HL-60 (cell line): ENCODE data around the gene MED13L.

Experiments
- DNase-seq, 2 experiments: peaks; one replicate each; pipeline ENCODE4 v3.0.0-alpha.2; 2010 to 2020; ENCODE audit warnings: low read depth in 1 of 2, low spot score in 1 of 2
- H3K27ac ChIP-seq: fragments of 250-450 bp; sonication (Bioruptor Pico); replicated peaks from 2 replicates; pipeline ENCODE4 v1.5.1; 2020; ENCODE audit warnings: mild to moderate bottlenecking, moderate library complexity
- H3K27me3 ChIP-seq: fragments of 250-450 bp; sonication (Bioruptor Pico); 2 replicates; pipeline ENCODE4 v1.5.1; 2021; ENCODE audit warnings: mild to moderate bottlenecking, moderate library complexity; ENCODE audit not compliant: insufficient read depth, poor library complexity, severe bottlenecking
- H3K4me3 ChIP-seq: replicated peaks from 2 replicates; pipeline ENCODE4 v1.5.1; 2011; ENCODE audit warnings: mild to moderate bottlenecking, control low read depth, low read length; ENCODE audit not compliant: insufficient read depth
- CTCF ChIP-seq: IDR thresholded peaks from one replicate; pipeline ENCODE4 v1.5.1; 2011; ENCODE audit warnings: low read length, control low read depth, inconsistent platforms; ENCODE audit not compliant: insufficient read depth
- GABPA ChIP-seq: IDR thresholded peaks from 2 replicates; pipeline ENCODE4 v1.6.1; 2012; ENCODE audit warnings: low read depth
- POLR2AphosphoS5 ChIP-seq: IDR thresholded peaks from 2 replicates; pipeline ENCODE4 v1.6.1; 2012; ENCODE audit warnings: low read depth
- REST ChIP-seq: IDR thresholded peaks from 2 replicates; pipeline ENCODE4 v1.6.1; 2012; ENCODE audit warnings: low read depth; ENCODE audit not compliant: insufficient replicate concordance
- SPI1 ChIP-seq: IDR thresholded peaks from 2 replicates; pipeline ENCODE4 v1.6.1; 2012; ENCODE audit warnings: low read depth, mild to moderate bottlenecking, borderline replicate concordance

The MED13L gene

DNA sequence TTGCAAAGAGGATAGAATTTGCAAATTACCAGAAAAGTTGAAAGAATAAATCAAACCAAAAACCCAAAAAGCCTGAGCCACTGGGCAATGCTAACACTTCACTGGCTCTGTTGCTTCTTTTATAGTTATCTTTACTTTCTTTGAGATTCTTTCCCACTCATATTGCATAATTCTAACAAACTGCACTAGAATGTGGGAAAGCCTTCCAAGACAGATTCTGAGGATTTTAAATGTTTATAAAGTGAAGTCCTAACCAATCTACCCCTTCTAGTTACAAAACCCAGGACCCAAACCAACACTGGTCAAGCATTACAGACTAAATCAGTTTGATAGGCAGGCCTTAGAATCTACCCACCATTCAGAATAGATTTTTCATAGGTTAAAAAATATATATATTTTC lies 150.9 kb downstream of the MED13L start:
- no peak for TF ChIP-seq POLR2AphosphoS5
- no peak for TF ChIP-seq GABPA
- TF ChIP-seq CTCF, result no peak
- no peak for TF ChIP-seq REST
- no peak for TF ChIP-seq SPI1
- DNase-seq, result no peak
- Histone ChIP-seq H3K4me3 (no peak overlapping the region), H3K27me3 (no peaks in the 10 kb centered on the region), H3K27ac (no peak overlapping the region)

DNA sequence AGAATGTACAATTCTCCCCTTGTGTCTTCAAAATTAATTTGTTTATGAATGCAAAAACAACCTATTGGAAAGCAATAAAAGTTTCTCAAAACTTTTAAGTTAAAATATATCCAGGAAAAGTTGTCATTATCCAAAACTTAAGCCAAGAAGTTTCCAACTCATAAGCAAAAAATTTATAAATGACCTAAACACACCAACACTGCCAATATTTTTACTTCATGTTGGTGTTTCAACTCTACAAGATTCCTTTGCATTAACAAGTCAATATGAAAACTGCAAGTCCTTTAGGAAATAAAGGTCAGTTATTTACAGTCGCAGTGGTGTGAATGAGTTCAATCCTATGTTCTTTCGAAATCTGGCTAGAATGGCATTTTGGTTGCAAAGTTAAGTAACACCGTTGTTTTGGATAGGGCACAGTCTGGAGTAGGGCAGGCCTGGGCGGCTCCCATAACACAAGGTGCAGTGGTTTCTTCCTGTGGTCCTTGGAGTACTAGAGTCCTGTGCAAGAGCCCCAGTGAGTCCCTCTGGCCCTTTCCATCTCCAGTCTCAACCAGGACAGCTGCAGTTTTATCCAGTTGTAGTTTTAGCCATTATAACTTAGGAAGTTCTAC lies 151.4 kb downstream of the MED13L start:
- Histone ChIP-seq H3K27ac (no peak overlapping the region), H3K4me3 (no peak overlapping the region), H3K27me3 (no peaks in the 10 kb centered on the region)
- DNase-seq, result peak; percentile 19 to 30
- TF ChIP-seq SPI1, result no peak
- no peak for TF ChIP-seq POLR2AphosphoS5
- TF ChIP-seq GABPA, result no peak

- Histone ChIP-seq H3K27ac (no peak overlapping the region), H3K4me3 (no peak overlapping the region), H3K27me3 (no peaks in the 10 kb centered on the region)
- no peak for DNase-seq
- TF ChIP-seq POLR2AphosphoS5, result no peak
- no peak for TF ChIP-seq CTCF
- no peak for TF ChIP-seq SPI1
- no peak for TF ChIP-seq REST
- TF ChIP-seq GABPA, result no peak
These were observed 152.4 kb downstream of the MED13L start for GRCh38 chr12:116125084-116125483.

- TF ChIP-seq GABPA, result no peak
- TF ChIP-seq CTCF, result no peak
- H3K27me3 ChIP-seq, result no peaks in the 10 kb centered on the region
- H3K4me3 ChIP-seq, result no peak overlapping the region
- H3K27ac ChIP-seq, result no peak overlapping the region
- peak in 1 of 2 experiments; percentile 13 for DNase-seq
These were observed 153.8 kb downstream of the MED13L start for GRCh38 chr12:116123451-116124258.
